Measurements from ENCODE around the gene RDX.

Gene RDX

DNA sequence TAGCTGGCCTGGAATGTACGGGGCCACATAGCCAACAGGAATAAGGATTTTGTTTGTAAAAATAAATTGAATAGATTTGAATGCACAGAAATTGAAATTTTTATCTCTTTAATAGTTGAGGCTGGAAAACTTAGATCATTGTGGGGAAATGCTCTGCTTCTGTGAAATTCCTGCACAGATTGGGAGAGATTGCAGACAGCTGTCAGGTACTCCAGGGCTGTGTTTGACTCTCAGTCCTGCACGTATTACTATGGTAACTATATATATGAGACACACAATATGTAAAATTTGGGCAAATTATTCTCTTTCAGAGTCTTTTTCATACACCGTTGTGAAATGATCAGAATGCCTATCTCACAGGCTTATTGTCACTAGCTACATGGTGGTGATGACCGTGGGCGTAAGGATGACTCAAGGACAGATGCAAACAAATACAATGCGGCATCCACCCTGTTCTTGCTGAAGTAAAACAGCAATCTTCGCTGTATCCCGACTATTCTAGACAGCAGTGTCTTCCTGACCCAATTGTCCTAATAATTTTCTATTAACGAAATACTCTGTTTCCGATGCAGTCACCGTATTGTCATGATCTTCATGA is 123.8 kb downstream of the RDX start:
- no peak overlapping the region for H3K4me3 ChIP-seq (ENCODE audit: low read depth, low read length)
- TF ChIP-seq, protein P1, sequence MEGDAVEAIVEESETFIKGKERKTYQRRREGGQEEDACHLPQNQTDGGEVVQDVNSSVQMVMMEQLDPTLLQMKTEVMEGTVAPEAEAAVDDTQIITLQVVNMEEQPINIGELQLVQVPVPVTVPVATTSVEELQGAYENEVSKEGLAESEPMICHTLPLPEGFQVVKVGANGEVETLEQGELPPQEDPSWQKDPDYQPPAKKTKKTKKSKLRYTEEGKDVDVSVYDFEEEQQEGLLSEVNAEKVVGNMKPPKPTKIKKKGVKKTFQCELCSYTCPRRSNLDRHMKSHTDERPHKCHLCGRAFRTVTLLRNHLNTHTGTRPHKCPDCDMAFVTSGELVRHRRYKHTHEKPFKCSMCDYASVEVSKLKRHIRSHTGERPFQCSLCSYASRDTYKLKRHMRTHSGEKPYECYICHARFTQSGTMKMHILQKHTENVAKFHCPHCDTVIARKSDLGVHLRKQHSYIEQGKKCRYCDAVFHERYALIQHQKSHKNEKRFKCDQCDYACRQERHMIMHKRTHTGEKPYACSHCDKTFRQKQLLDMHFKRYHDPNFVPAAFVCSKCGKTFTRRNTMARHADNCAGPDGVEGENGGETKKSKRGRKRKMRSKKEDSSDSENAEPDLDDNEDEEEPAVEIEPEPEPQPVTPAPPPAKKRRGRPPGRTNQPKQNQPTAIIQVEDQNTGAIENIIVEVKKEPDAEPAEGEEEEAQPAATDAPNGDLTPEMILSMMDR (IDR thresholded peaks at IDR 0.05; ENCODE audit: low read depth, low read length) = no peak

DNA sequence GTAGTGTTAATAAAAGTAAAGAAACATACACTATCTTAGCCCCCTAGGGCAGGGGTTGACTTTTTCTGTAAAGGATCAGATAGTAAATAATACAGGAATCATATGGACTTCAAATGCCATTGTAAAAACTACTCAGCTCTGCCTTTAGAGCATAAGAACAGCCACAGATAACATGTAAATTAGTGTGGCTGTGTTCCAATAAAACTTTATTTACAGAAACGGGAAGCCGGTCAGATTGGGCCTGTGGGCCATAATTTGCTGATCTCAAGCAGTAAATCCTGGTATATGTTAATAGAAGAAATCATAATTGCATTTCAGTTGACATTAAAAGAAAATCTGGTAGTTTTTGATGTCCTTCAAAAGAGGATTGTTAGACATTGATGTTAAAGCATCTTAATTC is 126.7 kb downstream of the RDX start:
- TF ChIP-seq, protein P1 (IDR thresholded peaks at IDR 0.05; ENCODE audit: low read depth, low read length) = no peak
- no peak overlapping the region for H3K4me3 ChIP-seq (ENCODE audit: low read depth, low read length)

DNA sequence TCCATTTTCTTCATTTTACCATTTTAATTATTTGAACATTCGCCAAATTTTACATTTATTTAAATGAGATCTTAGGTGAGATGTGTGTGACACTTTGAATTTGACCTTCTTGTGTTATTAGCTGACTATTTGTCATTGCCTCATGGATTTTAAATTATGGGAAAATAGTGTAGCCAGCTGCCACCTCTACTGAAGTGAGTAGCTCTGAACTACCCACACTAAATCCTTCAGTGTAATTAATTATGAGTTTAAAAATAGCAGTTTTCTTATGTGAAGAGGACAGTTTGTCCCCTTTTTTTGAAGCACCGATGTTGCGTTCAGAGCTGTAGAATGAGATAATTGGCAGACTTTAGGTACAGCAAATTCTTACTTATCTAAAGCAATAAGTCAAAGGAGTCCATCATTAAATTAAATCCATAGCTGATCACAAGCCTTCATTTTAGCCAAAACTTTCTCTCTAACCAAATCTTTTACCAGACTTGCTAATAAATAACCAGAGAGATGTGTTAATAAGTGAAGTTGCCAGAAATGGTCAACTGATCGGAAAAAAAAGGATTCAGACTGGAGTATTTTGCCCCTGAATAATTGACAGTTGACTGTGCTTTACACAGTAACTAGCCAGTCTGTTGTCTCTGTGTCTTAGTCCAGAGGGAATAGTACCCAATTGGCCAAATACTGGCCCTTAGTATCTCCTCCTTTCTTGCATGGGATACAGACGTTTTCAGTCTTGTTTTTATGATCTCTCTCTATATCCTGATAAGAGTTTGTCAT is 128.2 kb downstream of the RDX start:
- H3K4me3 ChIP-seq (ENCODE audit: low read depth, low read length) = no peak overlapping the region
- TF ChIP-seq, protein P1 (IDR thresholded peaks at IDR 0.05; ENCODE audit: low read depth, low read length) = no peak

DNA sequence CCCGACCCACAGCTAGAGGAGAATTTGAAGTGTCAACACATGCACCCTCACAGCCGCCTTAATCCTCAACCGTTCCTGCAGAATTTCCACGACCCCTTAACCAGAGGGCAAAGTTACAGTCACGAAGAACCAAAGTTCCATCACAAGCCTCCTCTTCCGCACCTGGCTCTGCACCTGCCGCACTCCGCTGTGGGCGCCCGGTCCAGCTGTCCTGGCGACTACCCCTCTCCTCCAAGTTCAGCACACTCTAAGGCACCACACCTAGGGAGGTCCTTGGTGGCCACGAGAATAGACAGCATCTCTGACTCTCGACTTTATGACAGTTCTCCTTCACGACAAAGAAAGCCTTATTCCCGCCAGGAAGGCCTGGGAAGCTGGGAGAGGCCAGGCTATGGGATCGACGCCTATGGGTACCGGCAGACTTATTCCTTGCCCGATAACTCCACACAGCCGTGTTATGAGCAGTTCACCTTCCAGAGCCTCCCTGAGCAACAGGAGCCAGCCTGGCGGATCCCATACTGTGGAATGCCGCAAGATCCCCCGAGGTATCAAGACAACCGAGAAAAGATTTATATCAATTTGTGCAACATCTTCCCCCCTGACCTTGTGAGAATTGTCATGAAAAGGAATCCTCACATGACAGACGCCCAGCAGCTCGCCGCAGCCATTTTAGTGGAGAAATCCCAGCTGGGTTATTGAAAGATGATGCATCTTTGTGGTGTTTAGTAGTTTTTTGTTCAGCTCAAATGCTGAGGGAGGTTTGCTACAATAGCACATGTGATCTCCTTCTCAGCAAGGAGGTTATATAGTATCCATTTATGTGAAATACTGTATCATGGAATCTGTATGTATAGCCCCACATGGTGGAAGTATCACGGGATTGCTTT is 131.1 kb downstream of the RDX start:
- no peak overlapping the region for H3K4me3 ChIP-seq (ENCODE audit: low read depth, low read length)
- TF ChIP-seq, protein P1 (IDR thresholded peaks at IDR 0.05; ENCODE audit: low read depth, low read length) = no peak

DNA sequence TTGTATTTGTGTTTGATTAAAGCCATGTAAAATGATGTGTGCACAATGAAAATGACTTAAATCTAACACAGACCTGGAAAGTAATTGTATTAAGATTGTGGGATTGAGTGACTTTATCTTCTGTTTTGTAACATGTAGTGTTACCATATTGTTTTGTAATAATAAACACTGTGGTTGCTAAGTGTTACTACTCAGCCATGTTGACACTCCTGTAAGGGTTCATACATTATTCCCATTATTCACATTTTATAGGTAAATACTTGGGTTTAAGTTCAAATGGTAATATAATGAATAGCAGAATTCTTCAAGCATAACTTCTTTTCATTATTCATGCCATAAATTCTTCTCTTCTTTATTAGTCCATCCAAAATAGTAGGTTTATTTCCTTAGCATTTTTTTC is 134.2 kb downstream of the RDX start:
- TF ChIP-seq, protein P1 (IDR thresholded peaks at IDR 0.05; ENCODE audit: low read depth, low read length) = no peak

DNA sequence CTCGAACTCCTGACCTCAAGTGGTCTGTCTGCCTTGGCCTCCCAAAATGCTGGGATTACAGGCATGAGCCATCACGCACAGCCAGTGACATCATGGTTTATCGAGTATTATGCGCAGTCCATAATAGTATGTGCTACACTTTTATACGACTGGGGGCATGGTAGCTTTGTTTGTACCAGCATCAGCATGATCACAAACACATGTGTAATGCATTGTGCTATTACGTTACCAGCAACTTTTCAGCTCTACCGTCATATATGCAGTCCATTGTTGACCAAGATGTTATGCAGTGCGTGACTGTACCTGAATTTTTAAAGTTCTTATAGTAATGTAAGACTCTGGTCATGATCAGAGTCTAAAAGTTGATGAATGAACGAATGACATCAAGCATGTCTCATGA is 135.4 kb downstream of the RDX start:
- TF ChIP-seq, protein P1 (IDR thresholded peaks at IDR 0.05; ENCODE audit: low read depth, low read length) = no peak
- H3K4me3 ChIP-seq (ENCODE audit: low read depth, low read length) = no peak overlapping the region

More for the DNA sequence above, 134.2 kb downstream of the RDX start:
- H3K4me3 ChIP-seq (ENCODE audit: low read depth, low read length) = no peak overlapping the region
